Cardiac muscle cell (in vitro differentiated cells and primary cell): Measurements from ENCODE around the gene NLRP5. TPM values are rescaled to one million over a fixed set of nuclear protein-coding genes. Genes with fewer than 3 reads are reported as not detected.
"Not testable (repeated sequence)": the region's sequence is repeated elsewhere in the genome, so short reads cannot be mapped to it uniquely, and the experiment has no call there.

Experiments used
- DNase-seq, 2 donors: peaks; one replicate each; pipeline versions ENCODE4 v3.0.0 to v3.0.0-alpha.2; 2010 to 2017; ENCODE audit warnings: low read depth in 1 of 2, low spot score in 1 of 2
- H3K27ac ChIP-seq: fragments of 200-600 bp; sonication (generic); 2 replicates; pipeline ENCODE4 v1.5.1; 2016
- H3K27me3 ChIP-seq: fragments of 200-600 bp; sonication (generic); 2 replicates; pipeline ENCODE4 v1.6.0; 2016; ENCODE audit warnings: control low read depth
- H3K36me3 ChIP-seq: fragments of 200-600 bp; sonication (generic); 2 replicates; pipeline ENCODE4 v1.5.1; 2016; ENCODE audit warnings: control low read depth
- H3K4me1 ChIP-seq: fragments of 200-600 bp; sonication (generic); 2 replicates; pipeline ENCODE4 v1.8.1; 2017; ENCODE audit warnings: low read depth, mild to moderate bottlenecking, mixed run types
- H3K4me3 ChIP-seq: fragments of 200-600 bp; sonication (generic); 2 replicates; pipeline ENCODE4 v1.5.1; 2016; ENCODE audit warnings: mild to moderate bottlenecking
- H3K9me3 ChIP-seq: fragments of 200-600 bp; sonication (generic); 2 replicates; pipeline ENCODE4 v1.5.1; 2017; ENCODE audit warnings: low read depth, mild to moderate bottlenecking, control low read depth
- CTCF ChIP-seq: IDR thresholded peaks from 2 replicates; pipeline ENCODE4 v1.5.1; 2012; ENCODE audit warnings: low read depth, mild to moderate bottlenecking, low read length
- polyA plus RNA-seq: library from polyadenylated mRNA; unstranded; fragments of >200 nt; fragmentation: Nextera tagmentation; extraction: Ambion mirVana; gene quantifications from 2 replicates; pipeline ENCODE4 v1.2.1, GENCODE V29; 2016
- total RNA-seq: library from RNA; depleted of rRNA; stranded (reverse); fragments of >200 nt; gene quantifications from 2 replicates; pipeline ENCODE4 v1.2.3, GENCODE V29; 2016

Gene NLRP5
- total RNA-seq (not detected in 2 replicates), polyA plus RNA-seq (not detected in 2 replicates)

- Histone ChIP-seq H3K27me3 (no peaks in the 10 kb centered on the region), H3K4me1 (no peaks in the 10 kb centered on the region), H3K27ac (no peak within 1 kb of the TSS), H3K36me3 (no peaks in the 10 kb centered on the region), H3K4me3 (no peak within 1 kb of the TSS), H3K9me3 (no peaks in the 10 kb centered on the region)
- TF ChIP-seq CTCF: no peak
- DNase-seq: no peak
These were observed at the start of gene NLRP5 for GRCh38 chr19:55986487-55986886. Gene NLRP5 (plus strand): TSS chr19:55986775.

DNA sequence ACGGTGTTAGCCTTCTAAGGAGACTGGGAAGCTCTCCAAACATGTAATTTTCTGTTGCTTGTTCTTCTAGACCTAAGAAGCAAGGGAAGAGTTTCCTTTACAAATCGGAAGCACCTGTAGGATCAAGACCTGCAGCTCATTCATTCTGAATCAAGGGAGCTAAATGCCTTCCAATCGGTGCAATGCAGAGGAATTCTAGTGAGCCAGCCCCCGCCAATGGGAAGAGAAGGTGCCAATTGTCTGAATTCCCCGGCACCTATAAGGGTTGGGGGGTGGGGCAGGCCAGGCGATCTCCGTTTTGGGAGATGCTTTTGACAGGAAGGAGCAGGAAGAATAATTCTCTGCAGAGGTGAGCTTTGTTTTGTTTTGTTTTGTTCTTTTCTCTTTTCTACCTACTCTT, 47.4 kb upstream of the NLRP5 start:
- Histone ChIP-seq H3K27me3 (no peaks in the 10 kb centered on the region), H3K4me1 (no peaks in the 10 kb centered on the region), H3K36me3 (no peaks in the 10 kb centered on the region), H3K9me3 (no peaks in the 10 kb centered on the region), H3K4me3 (no peak overlapping the region), H3K27ac (no peak overlapping the region)
- TF ChIP-seq CTCF: no peak
- DNase-seq: no peak

DNA sequence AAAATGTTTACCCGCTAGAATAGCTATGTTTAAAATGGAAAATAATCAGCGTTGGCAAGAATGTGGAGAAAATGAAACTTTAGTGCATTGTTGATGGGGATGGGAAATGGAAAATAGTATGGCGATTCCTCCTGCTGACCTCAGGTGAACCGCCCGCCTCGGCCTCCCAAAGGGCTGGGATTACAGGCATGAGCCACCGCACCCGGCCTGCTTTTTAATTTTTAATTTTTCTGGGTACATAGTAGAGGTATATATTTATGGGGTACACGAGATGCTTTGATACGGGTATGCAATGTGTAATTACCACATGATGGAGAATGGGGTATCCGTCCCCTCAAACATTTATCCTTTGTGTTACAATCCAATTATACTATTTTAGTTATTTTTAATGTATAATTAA, 46.3 kb upstream of the NLRP5 start:
- DNase-seq: no peak
- Histone ChIP-seq H3K36me3 (no peaks in the 10 kb centered on the region), H3K9me3 (no peaks in the 10 kb centered on the region)

GRCh38 chr19:55947532-55947931, 39.0 kb upstream of the NLRP5 start, which contains the start of gene NLRP8:
Gene NLRP8 (plus strand): TSS chr19:55947832.
- DNase-seq: no peak
- H3K36me3 ChIP-seq: no peaks in the 10 kb centered on the region
- H3K4me1 ChIP-seq: no peaks in the 10 kb centered on the region
- no peak for TF ChIP-seq CTCF
- no peaks in the 10 kb centered on the region for H3K9me3 ChIP-seq
- H3K27me3 ChIP-seq: no peaks in the 10 kb centered on the region
- H3K4me3 ChIP-seq: no peak within 1 kb of the TSS
- H3K27ac ChIP-seq: no peak within 1 kb of the TSS

More for the DNA sequence above, 46.3 kb upstream of the NLRP5 start:
- H3K27me3 ChIP-seq: no peaks in the 10 kb centered on the region
- TF ChIP-seq CTCF: no peak
- no peak overlapping the region for H3K4me3 ChIP-seq
- no peaks in the 10 kb centered on the region for H3K4me1 ChIP-seq
- H3K27ac ChIP-seq: no peak overlapping the region

DNA sequence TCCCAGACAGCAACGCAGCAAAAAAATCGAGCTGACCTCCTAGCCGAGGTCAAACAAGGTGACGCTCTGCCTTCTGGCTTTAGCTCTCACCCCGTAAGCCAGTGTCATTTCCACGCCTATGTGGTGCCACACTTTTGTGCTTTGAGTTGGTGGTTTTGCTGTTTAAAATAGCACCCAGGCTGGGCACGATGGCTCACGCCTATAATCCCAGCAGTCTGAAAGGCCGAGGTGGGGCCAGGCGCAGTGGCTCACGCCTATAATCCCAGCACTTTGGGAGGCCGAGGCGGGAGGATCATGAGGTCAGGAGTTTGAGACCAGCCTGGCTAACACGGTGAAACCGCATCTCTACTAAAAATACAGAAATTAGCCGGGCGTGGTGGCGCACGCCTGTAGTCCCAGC, 36.0 kb upstream of the NLRP5 start:
- not testable (repeated sequence) for H3K27ac ChIP-seq, H3K4me1 ChIP-seq, DNase-seq, H3K27me3 ChIP-seq, H3K36me3 ChIP-seq, H3K9me3 ChIP-seq, H3K4me3 ChIP-seq

- no peak for TF ChIP-seq CTCF
- Histone ChIP-seq H3K27me3 (no peaks in the 10 kb centered on the region), H3K4me1 (no peaks in the 10 kb centered on the region), H3K9me3 (no peaks in the 10 kb centered on the region), H3K36me3 (no peaks in the 10 kb centered on the region), H3K27ac (no peak overlapping the region), H3K4me3 (no peak overlapping the region)
- DNase-seq: no peak
These were observed 30.1 kb upstream of the NLRP5 start for GRCh38 chr19:55956431-55956830.
